ENCODE data around the gene FNTB. TPM values are rescaled to one million over a fixed set of nuclear protein-coding genes. Genes with fewer than 3 reads are reported as not detected.
A peak's percentile ranks its signal among the peaks of the same experiment; 100 is the strongest.

FNTB gene
- total and polyA plus RNA-seq, 2 of the 13 experiments (the other 11 are each of a cell fraction or from before 2014, with no cell fraction given), result 23.6 to 28.5 TPM

- BruUV-seq (replicated peaks), result no TSS peak
- H3K9ac ChIP-seq (ENCODE audit: insufficient read depth, low read depth, low read length), result no peak overlapping the region
- H3K27ac ChIP-seq (ENCODE audit: extremely low read length, insufficient read depth, low read length), result no peak overlapping the region
- H4K20me1 ChIP-seq (ENCODE audit: insufficient read depth, low read length), result no peaks in the 10 kb centered on the region
- POLR2A ChIA-PET, result no interaction called here
- peak; percentile 61 for ATAC-seq
- no peaks in the 10 kb centered on the region for H3K9me3 ChIP-seq (ENCODE audit: low read length)
- no peak for TF ChIP-seq ZNF569 (CRISPR knock-in tag; IDR thresholded peaks at IDR 0.05; ENCODE audit: borderline replicate concordance)
- TF ChIP-seq U2AF1 (optimal IDR thresholded peaks at IDR 0.05; ENCODE audit: low read depth, low read length), result no peak
- TF ChIP-seq ZBTB8A (CRISPR knock-in tag; IDR thresholded peaks at IDR 0.05; ENCODE audit: borderline replicate concordance, low read depth), result no peak
- no peak for TF ChIP-seq ZSCAN22 (CRISPR knock-in tag; IDR thresholded peaks at IDR 0.05)
- TF ChIP-seq ZNF234 (CRISPR knock-in tag; conservative IDR thresholded peaks at IDR 0.05), result no peak
- TF ChIP-seq ZNF24 (IDR thresholded peaks at IDR 0.05), result no peak
- TF ChIP-seq ZBTB39 (CRISPR knock-in tag; IDR thresholded peaks at IDR 0.05), result no peak
- TF ChIP-seq RFXAP (CRISPR knock-in tag; IDR thresholded peaks at IDR 0.05; ENCODE audit: borderline replicate concordance), result no peak
- no peak for TF ChIP-seq PHF20 (CRISPR knock-in tag; IDR thresholded peaks at IDR 0.05)
- no peak for TF ChIP-seq GABPA (IDR thresholded peaks at IDR 0.05; ENCODE audit: low read depth, low read length)
- TF ChIP-seq GABPA (CRISPR knock-in tag; IDR thresholded peaks at IDR 0.05; ENCODE audit: low read depth), result no peak
- H3K27me3 ChIP-seq (ENCODE audit: control insufficient read depth in 1 of 2, insufficient read depth in 2 of 2, low read length in 2 of 2), result no peaks in the 10 kb centered on the region
- H3K4me2 ChIP-seq (ENCODE audit: low read depth, low read length), result no peak overlapping the region
- no peaks in the 10 kb centered on the region for H3K4me1 ChIP-seq (ENCODE audit: insufficient read depth, low read length)
- no peak overlapping the region for H2AFZ ChIP-seq (ENCODE audit: low read length)
- DNase-seq (ENCODE audit: low spot score), result no peak
- in situ Hi-C loops (cut with HindIII; ENCODE audit: extremely low pct_ligation_motif_present, low pct_unique_long_range_greater_than_20kb) (no loop called here), intact Hi-C loops (cut with micrococcal nuclease; ENCODE audit: unreplicated experiment) (no loop called here)
- peaks cover 13 to 32% of the 10 kb centered on the region in 2 experiments for H3K36me3 ChIP-seq (replicated peaks in 1 of 2; ENCODE audit: control insufficient read depth in 1 of 2, insufficient read depth in 2 of 2, low read length in 2 of 2)
- WGBS (ENCODE audit: low lambda C conversion rate), result 97% methylated on average over 6 of the region's 23 CpGs
- CTCF ChIA-PET (ENCODE audit: low intra/inter-chr PET ratio, low total read pairs), result no interaction called here
- no peak overlapping the region for H3K4me3 ChIP-seq (replicated peaks in 1 of 3; ENCODE audit: insufficient read depth in 1 of 3, low read depth in 2 of 3, low read length in 3 of 3)
- H3K79me2 ChIP-seq (ENCODE audit: insufficient read depth, low read length), result no peaks in the 10 kb centered on the region
- FAIRE-seq, result no peak
These were observed 67.9 kb downstream of the FNTB start for GRCh38 chr14:65054471-65055085.
